Loucy (cell line): ENCODE data around the gene MBD3L1.

Experiments used
- EZH2phosphoT487 ChIP-seq: fragments of 200-600 bp; IDR thresholded peaks from 2 replicates; pipeline ENCODE4 v1.6.1; 2018; ENCODE audit warnings: antibody characterized with exemption, mild to moderate bottlenecking, moderate library complexity, borderline replicate concordance
- TF ChIP-seq, protein P1 (sequence below): fragments of 200-600 bp; sonication (generic); conservative IDR thresholded peaks from 2 replicates; pipeline ENCODE4 v1.5.1; 2014; ENCODE audit warnings: mild to moderate bottlenecking, antibody characterized with exemption, low read length

DNA sequence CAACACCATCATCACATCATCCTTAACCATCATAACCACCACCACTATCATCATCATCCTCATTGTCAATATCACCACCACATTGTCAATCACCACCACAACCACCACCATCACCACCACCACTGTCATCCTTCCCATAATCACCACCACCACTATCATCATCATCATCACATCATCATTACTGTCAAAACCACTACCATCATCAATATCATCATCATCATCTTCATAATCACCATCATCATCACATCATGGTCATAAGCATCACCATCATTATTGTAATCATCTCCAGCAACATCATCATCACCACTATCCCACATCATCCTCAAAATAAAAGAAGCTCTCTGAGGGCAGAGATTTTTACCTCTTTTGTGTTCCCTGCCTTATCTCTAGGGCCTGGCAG, 52.2 kb downstream of the MBD3L1 start:
- TF ChIP-seq, protein P1, sequence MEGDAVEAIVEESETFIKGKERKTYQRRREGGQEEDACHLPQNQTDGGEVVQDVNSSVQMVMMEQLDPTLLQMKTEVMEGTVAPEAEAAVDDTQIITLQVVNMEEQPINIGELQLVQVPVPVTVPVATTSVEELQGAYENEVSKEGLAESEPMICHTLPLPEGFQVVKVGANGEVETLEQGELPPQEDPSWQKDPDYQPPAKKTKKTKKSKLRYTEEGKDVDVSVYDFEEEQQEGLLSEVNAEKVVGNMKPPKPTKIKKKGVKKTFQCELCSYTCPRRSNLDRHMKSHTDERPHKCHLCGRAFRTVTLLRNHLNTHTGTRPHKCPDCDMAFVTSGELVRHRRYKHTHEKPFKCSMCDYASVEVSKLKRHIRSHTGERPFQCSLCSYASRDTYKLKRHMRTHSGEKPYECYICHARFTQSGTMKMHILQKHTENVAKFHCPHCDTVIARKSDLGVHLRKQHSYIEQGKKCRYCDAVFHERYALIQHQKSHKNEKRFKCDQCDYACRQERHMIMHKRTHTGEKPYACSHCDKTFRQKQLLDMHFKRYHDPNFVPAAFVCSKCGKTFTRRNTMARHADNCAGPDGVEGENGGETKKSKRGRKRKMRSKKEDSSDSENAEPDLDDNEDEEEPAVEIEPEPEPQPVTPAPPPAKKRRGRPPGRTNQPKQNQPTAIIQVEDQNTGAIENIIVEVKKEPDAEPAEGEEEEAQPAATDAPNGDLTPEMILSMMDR, result no peak
- no peak for TF ChIP-seq EZH2phosphoT487
